Measurements from ENCODE around the gene PCP2. TPM values are rescaled to one million over a fixed set of nuclear protein-coding genes. Genes with fewer than 3 reads are reported as not detected.

PCP2 gene
- total RNA-seq, 4 donors from 2014 or later: 1.6 to 9.9 (median 1.6) TPM

DNA sequence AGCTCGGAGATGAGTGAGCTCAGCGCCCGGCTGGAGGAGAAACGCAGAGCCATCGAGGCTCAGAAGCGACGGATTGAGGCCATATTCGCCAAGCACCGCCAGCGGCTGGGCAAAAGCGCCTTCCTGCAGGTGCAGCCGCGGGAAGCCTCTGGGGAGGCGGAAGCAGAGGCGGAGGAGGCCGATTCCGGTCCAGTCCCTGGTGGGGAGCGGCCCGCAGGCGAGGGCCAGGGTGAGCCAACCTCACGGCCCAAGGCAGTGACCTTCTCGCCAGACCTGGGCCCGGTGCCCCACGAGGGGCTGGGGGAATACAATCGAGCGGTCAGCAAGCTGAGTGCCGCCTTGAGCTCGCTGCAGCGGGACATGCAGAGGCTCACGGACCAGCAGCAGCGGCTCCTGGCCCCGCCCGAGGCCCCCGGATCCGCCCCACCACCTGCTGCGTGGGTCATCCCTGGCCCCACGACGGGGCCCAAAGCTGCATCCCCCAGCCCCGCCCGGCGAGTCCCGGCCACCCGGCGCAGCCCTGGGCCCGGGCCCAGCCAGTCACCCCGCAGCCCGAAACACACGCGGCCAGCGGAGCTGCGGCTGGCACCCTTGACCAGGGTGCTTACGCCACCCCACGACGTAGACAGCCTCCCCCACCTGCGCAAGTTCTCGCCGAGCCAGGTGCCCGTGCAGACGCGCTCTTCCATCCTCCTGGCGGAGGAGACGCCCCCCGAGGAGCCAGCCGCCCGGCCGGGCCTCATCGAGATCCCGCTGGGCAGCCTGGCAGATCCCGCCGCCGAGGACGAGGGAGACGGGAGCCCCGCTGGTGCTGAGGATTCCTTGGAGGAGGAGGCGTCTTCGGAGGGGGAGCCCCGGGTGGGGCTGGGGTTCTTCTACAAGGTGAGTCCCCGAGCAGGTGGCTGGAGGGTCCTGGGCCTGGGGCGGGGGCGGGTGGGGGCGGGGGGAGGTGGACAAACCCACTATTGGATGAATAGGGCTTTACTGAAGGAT, 20.9 kb downstream of the PCP2 start:
- Histone ChIP-seq H3K4me3 (no peak overlapping the region), H3K4me1 (no peaks in the 10 kb centered on the region), H3K27ac (no peak overlapping the region), H3K27me3 (no peaks in the 10 kb centered on the region), H3K9me3 (no peaks in the 10 kb centered on the region), H3K36me3 (peaks cover 54% of the 10 kb centered on the region)
- no peak for DNase-seq (ENCODE audit: low spot score in 2 of 2)
- TF ChIP-seq EP300 (IDR thresholded peaks at IDR 0.05) (no peak), POLR2A (IDR thresholded peaks at IDR 0.05) (no peak), POLR2AphosphoS5 (IDR thresholded peaks at IDR 0.05) (no peak)
- TF ChIP-seq, protein P1, sequence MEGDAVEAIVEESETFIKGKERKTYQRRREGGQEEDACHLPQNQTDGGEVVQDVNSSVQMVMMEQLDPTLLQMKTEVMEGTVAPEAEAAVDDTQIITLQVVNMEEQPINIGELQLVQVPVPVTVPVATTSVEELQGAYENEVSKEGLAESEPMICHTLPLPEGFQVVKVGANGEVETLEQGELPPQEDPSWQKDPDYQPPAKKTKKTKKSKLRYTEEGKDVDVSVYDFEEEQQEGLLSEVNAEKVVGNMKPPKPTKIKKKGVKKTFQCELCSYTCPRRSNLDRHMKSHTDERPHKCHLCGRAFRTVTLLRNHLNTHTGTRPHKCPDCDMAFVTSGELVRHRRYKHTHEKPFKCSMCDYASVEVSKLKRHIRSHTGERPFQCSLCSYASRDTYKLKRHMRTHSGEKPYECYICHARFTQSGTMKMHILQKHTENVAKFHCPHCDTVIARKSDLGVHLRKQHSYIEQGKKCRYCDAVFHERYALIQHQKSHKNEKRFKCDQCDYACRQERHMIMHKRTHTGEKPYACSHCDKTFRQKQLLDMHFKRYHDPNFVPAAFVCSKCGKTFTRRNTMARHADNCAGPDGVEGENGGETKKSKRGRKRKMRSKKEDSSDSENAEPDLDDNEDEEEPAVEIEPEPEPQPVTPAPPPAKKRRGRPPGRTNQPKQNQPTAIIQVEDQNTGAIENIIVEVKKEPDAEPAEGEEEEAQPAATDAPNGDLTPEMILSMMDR (IDR thresholded peaks at IDR 0.05): no peak
- 91% methylated on average over 22 of the region's 81 CpGs for WGBS

DNA sequence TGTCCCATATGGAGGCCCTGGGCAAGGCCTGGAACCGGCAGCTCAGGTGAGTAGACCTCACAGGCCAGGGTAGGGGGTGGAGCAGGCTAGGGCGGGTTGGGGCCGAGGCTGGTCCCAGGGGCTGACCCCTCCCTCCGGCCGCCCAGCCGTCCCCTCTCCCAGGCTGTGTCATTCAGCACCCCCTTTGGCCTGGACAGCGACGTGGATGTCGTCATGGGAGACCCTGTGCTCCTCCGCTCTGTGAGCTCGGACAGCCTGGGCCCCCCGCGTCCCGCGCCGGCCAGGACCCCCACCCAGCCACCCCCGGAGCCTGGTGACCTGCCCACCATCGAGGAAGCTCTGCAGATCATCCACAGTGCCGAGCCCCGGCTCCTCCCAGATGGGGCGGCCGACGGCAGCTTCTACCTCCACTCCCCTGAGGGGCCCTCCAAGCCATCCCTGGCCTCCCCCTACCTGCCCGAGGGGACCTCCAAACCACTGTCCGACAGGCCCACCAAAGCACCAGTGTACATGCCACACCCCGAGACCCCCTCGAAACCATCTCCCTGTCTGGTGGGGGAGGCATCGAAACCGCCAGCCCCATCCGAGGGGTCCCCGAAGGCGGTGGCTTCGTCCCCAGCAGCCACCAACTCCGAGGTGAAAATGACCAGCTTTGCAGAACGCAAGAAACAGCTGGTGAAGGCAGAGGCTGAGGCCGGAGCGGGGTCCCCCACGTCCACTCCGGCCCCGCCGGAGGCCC, 21.8 kb downstream of the PCP2 start:
- Histone ChIP-seq H3K4me3 (no peak overlapping the region), H3K4me1 (no peaks in the 10 kb centered on the region), H3K36me3 (peaks cover 49% of the 10 kb centered on the region), H3K27me3 (no peaks in the 10 kb centered on the region), H3K9me3 (no peaks in the 10 kb centered on the region), H3K27ac (no peak overlapping the region)
- TF ChIP-seq POLR2AphosphoS5 (IDR thresholded peaks at IDR 0.05) (no peak), EP300 (IDR thresholded peaks at IDR 0.05) (no peak), POLR2A (IDR thresholded peaks at IDR 0.05) (no peak)
- TF ChIP-seq, protein P1 (IDR thresholded peaks at IDR 0.05): no peak
- 84% methylated on average over 32 of the region's 41 CpGs for WGBS
- DNase-seq (ENCODE audit: low spot score in 2 of 2): no peak

DNA sequence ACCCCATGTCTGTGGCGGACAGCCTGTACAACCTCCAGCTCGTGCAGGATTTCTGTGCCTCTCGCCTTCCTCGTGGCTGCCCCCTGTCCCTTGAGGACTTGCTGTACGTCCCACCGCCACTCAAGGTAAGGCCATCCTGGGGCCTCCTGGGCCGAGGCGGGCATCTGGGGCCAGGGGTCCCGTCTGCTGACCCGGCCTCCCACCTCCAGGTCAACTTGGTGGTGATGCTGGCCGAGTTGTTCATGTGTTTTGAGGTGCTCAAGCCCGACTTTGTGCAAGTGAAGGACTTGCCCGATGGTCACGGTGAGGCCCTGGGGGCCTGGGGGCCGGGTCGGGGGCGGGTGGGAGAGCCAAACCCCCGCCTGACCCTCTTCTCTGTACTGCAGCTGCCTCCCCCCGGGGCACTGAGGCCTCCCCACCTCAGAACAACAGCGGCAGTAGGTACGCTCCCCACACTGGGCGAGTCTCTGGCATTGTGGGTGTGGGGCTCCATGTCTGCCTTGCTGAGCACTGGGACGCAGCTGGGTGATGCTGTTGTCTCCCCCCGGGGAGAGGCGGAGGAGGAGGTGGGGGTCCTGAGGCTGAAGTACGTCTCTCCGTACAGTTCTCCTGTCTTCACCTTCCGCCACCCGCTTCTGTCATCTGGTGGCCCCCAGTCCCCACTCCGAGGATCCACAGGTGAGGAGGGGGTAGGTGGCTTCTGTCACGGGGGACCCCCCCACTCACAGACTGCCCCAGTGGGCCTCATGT, 22.9 kb downstream of the PCP2 start:
- Histone ChIP-seq H3K27me3 (no peaks in the 10 kb centered on the region), H3K27ac (no peak overlapping the region), H3K9me3 (no peaks in the 10 kb centered on the region), H3K4me3 (no peak overlapping the region), H3K36me3 (peaks cover 56% of the 10 kb centered on the region), H3K4me1 (no peaks in the 10 kb centered on the region)
- no peak for TF ChIP-seq POLR2A (IDR thresholded peaks at IDR 0.05)
- TF ChIP-seq, protein P1 (IDR thresholded peaks at IDR 0.05): no peak
- TF ChIP-seq EP300 (IDR thresholded peaks at IDR 0.05): no peak
- no peak for TF ChIP-seq POLR2AphosphoS5 (IDR thresholded peaks at IDR 0.05)
- 94% methylated on average over 13 of the region's 31 CpGs for WGBS
- DNase-seq (ENCODE audit: low spot score in 2 of 2): no peak

DNA sequence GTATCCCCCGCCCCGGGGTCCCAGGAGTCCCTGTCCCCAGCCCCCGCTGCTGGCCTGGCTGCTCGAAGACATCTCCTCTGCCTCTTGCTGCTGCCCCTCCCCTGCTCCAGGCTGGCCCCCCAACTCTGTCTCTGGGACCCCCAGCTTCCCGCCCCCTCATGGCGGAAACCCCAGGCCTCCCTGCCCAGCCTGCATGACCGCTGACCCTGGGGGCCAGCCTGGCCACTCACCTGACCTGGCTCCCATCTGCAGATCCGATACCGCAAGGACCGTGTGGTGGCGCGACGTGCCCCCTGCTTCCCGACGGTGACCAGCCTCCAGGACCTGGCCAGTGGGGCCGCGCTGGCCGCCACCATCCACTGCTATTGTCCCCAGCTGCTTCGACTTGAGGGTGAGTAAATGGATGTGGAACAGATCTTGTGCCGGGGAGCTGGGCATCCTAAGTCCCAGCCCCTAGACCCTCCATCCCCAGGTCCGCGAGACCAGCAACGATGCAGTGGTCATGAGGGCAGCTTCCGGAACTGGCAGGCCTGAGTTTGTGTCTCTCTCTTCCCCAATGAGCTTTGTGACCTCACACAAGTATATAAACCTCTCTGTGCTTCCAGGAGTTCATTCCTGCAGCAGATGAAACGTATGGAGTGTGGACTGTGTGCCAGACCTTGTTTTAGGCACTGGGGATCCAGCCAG, 25.5 kb downstream of the PCP2 start:
- H3K36me3 ChIP-seq: peaks cover 51% of the 10 kb centered on the region
- WGBS: 88% methylated on average over 18 of the region's 25 CpGs
- DNase-seq (ENCODE audit: low spot score in 2 of 2): no peak

More for the DNA sequence above, 25.5 kb downstream of the PCP2 start:
- Histone ChIP-seq H3K4me3 (no peak overlapping the region), H3K9me3 (no peaks in the 10 kb centered on the region), H3K4me1 (no peaks in the 10 kb centered on the region), H3K27ac (no peak overlapping the region), H3K27me3 (peaks cover 8% of the 10 kb centered on the region)
- TF ChIP-seq POLR2A (IDR thresholded peaks at IDR 0.05) (no peak), EP300 (IDR thresholded peaks at IDR 0.05) (no peak), POLR2AphosphoS5 (IDR thresholded peaks at IDR 0.05) (no peak)
- TF ChIP-seq, protein P1 (IDR thresholded peaks at IDR 0.05): no peak

All from suprapubic skin (tissue), 4 donors.